Pancreas (tissue), 10 donors: ENCODE results near the gene ABCA1. TPM values are rescaled to one million over a fixed set of nuclear protein-coding genes. Genes with fewer than 3 reads are reported as not detected.

Experiments
- ATAC-seq, 4 donors: fragments of 200-7000 bp; cut with Tn5 transposase; one replicate each; pipeline versions ENCODE4 v1.8.0 to v1.9.1; 2020; ENCODE audit warnings: mild to moderate bottlenecking in 4 of 4, moderate library complexity in 4 of 4
- DNase-seq, 6 donors: peaks; one replicate each; pipeline ENCODE4 v3.0.0-alpha.2; 2020
- FAIRE-seq: peaks from 2 replicates; lab custom pipeline; 2012; peaks lifted over from hg19 to GRCh38; lab: Jason Lieb, UNC
- H3K27ac ChIP-seq, 4 donors: fragments of 200-600 bp; sonication (generic); 1 replicate in 3 of 4; 2 replicates in 1 of 4; pipeline versions ENCODE4 v1.5.0 to v1.8.0; 2020
- H3K27me3 ChIP-seq, 4 donors: fragments of 200-600 bp; one replicate each; pipeline ENCODE4 v1.8.0; 2021
- H3K36me3 ChIP-seq, 3 donors: fragments of 200-600 bp; sonication (generic) in 1 of 3; one replicate each; pipeline versions ENCODE4 v1.5.0 to v1.8.0; 2020 to 2021
- H3K4me1 ChIP-seq, 3 donors: fragments of 200-600 bp; one replicate each; pipeline ENCODE4 v1.8.0; 2021
- H3K4me3 ChIP-seq, 4 donors: fragments of 200-600 bp; sonication (generic) in 2 of 4; one replicate each; pipeline versions ENCODE4 v1.5.0 to v1.8.0; 2020 to 2021
- H3K9me3 ChIP-seq, 4 donors: fragments of 200-600 bp; one replicate each; pipeline ENCODE4 v1.8.0; 2021
- CTCF ChIP-seq, 4 donors: fragments of 200-600 bp; sonication (generic) in 3 of 4; IDR thresholded peaks; one replicate each; pipeline versions ENCODE4 v1.5.0 to v1.8.0; 2021; ENCODE audit warnings: antibody characterized with exemption in 4 of 4
- WGBS, 2 donors: extraction: QIAGEN DNeasy Blood & Tissue Kit; methylation state at CpG; one replicate each; pipeline ENCODE4 v1.1.7; 2013; 5-methylcytosine and 5-hydroxymethylcytosine counted together
- intact Hi-C, 3 donors: fragments of 100-400 bp; cut with DNase I; formaldehyde crosslinking; loops; one replicate each; pipeline versions ENCODE4 v1.11.1 to v1.14.2; 2022
- polyA plus RNA-seq, 2 donors: library from polyadenylated mRNA; stranded (reverse); fragments of 200-250 nt; gene quantifications; one replicate each; pipeline ENCODE4 v1.2.3, GENCODE V29; 2013
- total RNA-seq, 6 donors: library from RNA; stranded (reverse); fragmentation: NEBNext Ultra II Directional in 4 of 6; extraction: Animal tissue kit (Norgen Biotek cat#: 25700) in 4 of 6; gene quantifications; one replicate each; pipeline versions ENCODE4 v1.2.1 to v1.2.4, GENCODE V29; 2021 to 2023
- donor health status: healthy with polysubstance abuse.
- donor health status: DM: no; HTN: no; CAD: no; lungs with moderate emphysema.
- donor health status: DM: no; HTN: no; CAD: no.
- donor health status: control.
- donor health status: control.
- donor health status: Bipolar disorder and iron deficiency.
- donor health status: DM: yes; HTN: yes; CAD: no.
- donor health status: DM: no; HTN: no; CAD: no.
- donor health status: DM: no; HTN: no; CAD: no.
- donor health status: DM: yes; HTN: yes; CAD: no.

The ABCA1 gene
- total and polyA plus RNA-seq, 8 donors: 3.2 to 20.4 (median 8.6) TPM

- no peaks in the 10 kb centered on the region for H3K36me3 ChIP-seq
- no peaks in the 10 kb centered on the region for H3K9me3 ChIP-seq
- FAIRE-seq (no peak), DNase-seq (no peak), ATAC-seq (peak in 2 of 4 donors; percentile 20 to 44)
- H3K4me1 ChIP-seq: peaks cover 0 to 19% (median 3%) of the 10 kb centered on the region in 3 donors
- H3K4me3 ChIP-seq: no peak overlapping the region
- no peak for TF ChIP-seq CTCF (IDR thresholded peaks at IDR 0.05)
- H3K27me3 ChIP-seq: no peaks in the 10 kb centered on the region
- intact Hi-C loops: no loop called here
- 67 to 73% methylated on average over 3 of the region's 3 CpGs for WGBS, 2 donors
- no peak overlapping the region for H3K27ac ChIP-seq
Measured at GRCh38 chr9:104915753-104916152, 12.2 kb downstream of the ABCA1 start.

DNA sequence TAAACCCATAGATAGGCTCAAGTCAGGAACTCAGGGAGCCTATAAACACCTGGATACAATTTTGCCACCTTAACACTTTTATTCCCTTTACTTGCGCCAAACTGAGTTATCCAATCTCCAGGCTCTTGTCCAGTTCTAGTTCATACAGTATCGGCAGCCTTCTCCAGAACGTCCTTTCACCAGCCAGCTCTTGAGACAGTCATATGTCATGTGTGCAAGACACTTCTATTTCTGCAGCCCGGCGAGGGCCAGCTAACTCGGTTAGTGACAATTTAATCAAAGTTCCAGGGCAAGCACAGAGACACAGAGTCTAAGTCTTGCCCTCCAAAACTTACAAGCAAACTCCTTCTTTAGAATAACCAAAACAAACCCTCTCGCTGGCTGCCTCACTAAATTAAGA lies 12.9 kb downstream of the ABCA1 start:
- DNase-seq: no peak
- H3K36me3 ChIP-seq: no peaks in the 10 kb centered on the region
- WGBS, 2 donors: 42 to 50% methylated on average over 7 of the region's 7 CpGs
- intact Hi-C loops: no loop called here
- TF ChIP-seq CTCF (IDR thresholded peaks at IDR 0.05): no peak
- ATAC-seq: peak in 1 of 4 donors; percentile 28
- no peak overlapping the region for H3K27ac ChIP-seq
- no peaks in the 10 kb centered on the region for H3K9me3 ChIP-seq
- peaks cover 0 to 19% (median 3%) of the 10 kb centered on the region in 3 donors for H3K4me1 ChIP-seq
- FAIRE-seq: no peak
- no peaks in the 10 kb centered on the region for H3K27me3 ChIP-seq
- H3K4me3 ChIP-seq: no peak overlapping the region

DNA sequence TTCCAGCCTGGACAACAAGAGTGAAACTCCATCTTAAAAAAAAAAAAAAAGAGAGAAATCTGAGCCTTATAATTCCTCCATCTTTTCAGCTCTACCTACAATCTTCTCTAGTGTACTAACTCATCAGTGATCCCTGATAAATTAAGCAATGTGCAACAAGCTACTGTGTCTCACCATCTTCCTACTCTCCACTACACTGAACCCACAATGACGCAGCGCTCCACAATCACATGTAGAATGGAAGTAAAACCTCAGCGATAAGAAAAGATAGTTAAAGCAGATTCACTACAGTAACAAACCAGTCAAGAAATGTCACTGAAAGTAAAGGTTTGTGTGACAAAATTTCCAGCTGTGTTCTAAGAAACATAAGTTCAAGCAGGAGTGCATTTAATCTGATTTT lies 13.5 kb downstream of the ABCA1 start:
- intact Hi-C loops: no loop called here
- FAIRE-seq (no peak), ATAC-seq (peak in 1 of 4 donors; percentile 21), DNase-seq (no peak)
- WGBS, 2 donors: 92 to 93% methylated on average over 3 of the region's 3 CpGs
- H3K27ac ChIP-seq: no peak overlapping the region
- peaks cover 0 to 19% (median 3%) of the 10 kb centered on the region in 3 donors for H3K4me1 ChIP-seq
- no peaks in the 10 kb centered on the region for H3K36me3 ChIP-seq
- no peaks in the 10 kb centered on the region for H3K9me3 ChIP-seq
- no peak overlapping the region for H3K4me3 ChIP-seq
- H3K27me3 ChIP-seq: no peaks in the 10 kb centered on the region
- no peak for TF ChIP-seq CTCF (IDR thresholded peaks at IDR 0.05)

- no peaks in the 10 kb centered on the region for H3K27me3 ChIP-seq
- H3K9me3 ChIP-seq: no peaks in the 10 kb centered on the region
- no peak for TF ChIP-seq CTCF (IDR thresholded peaks at IDR 0.05)
- intact Hi-C loops: no loop called here
- DNase-seq (no peak), FAIRE-seq (no peak), ATAC-seq (no peak)
- H3K4me1 ChIP-seq: peaks cover 0 to 19% (median 4%) of the 10 kb centered on the region in 3 donors
- H3K4me3 ChIP-seq: no peak overlapping the region
- no peaks in the 10 kb centered on the region for H3K36me3 ChIP-seq
- H3K27ac ChIP-seq: no peak overlapping the region
- 25 to 30% methylated on average over 3 of the region's 3 CpGs for WGBS, 2 donors
Measured at GRCh38 chr9:104912606-104913005, 15.3 kb downstream of the ABCA1 start.

- intact Hi-C loops: no loop called here
- ATAC-seq (peak in 2 of 4 donors; percentile 9 to 20), FAIRE-seq (no peak), DNase-seq (no peak)
- Histone ChIP-seq H3K27ac (no peak overlapping the region), H3K4me1 (peaks cover 0 to 19% (median 14%) of the 10 kb centered on the region in 3 donors), H3K4me3 (no peak overlapping the region), H3K9me3 (no peaks in the 10 kb centered on the region), H3K27me3 (no peaks in the 10 kb centered on the region), H3K36me3 (no peaks in the 10 kb centered on the region)
- TF ChIP-seq CTCF (IDR thresholded peaks at IDR 0.05): no peak
- 44 to 48% methylated on average over 4 of the region's 4 CpGs for WGBS, 2 donors
Measured at GRCh38 chr9:104911032-104911607, 16.8 kb downstream of the ABCA1 start.
